IMR-90 (cell line): ENCODE measurements around the gene HORMAD2. TPM values are rescaled to one million over a fixed set of nuclear protein-coding genes. Genes with fewer than 3 reads are reported as not detected.

Experiments
- ATAC-seq: fragments of 200-7000 bp; cut with Tn5 transposase; 2 replicates; pipeline ENCODE4 v1.9.1; 2020; ENCODE audit warnings: low read depth, mild to moderate bottlenecking, moderate library complexity
- BruUV-seq: library from RNA; stranded (reverse); fragments of 400-500 nt; replicated peaks from 2 replicates; lab custom pipeline; 2021; lab: Mats Ljungman, UMichigan
- CTCF ChIA-PET: fragments of 300-600 bp; formaldehyde crosslinking; extraction: SDS; loops from one replicate; lab custom pipeline; 2021; ENCODE audit warnings: antibody characterized with exemption; lab: Yijun Ruan, JAX
- POLR2A ChIA-PET: fragments of 300-600 bp; sonication (Branson Sonifier 250); formaldehyde crosslinking; loops from one replicate; lab custom pipeline; 2022; ENCODE audit warnings: antibody characterized with exemption; ENCODE audit not compliant: unreplicated experiment; lab: Charles Lee
- DNase-seq: peaks from one replicate; pipeline ENCODE4 v3.0.0; 2013
- H2AFZ ChIP-seq: replicated peaks from 2 replicates; pipeline ENCODE3; 2013; ENCODE audit warnings: low read length, mild to moderate bottlenecking; ENCODE audit not compliant: poor library complexity
- H2AK5ac ChIP-seq: 2 replicates; pipeline ENCODE4 v1.6.1; 2013; ENCODE audit warnings: low read depth, low read length, inconsistent platforms
- H2AK9ac ChIP-seq: replicated peaks from 2 replicates; pipeline ENCODE3; 2013; ENCODE audit warnings: mild to moderate bottlenecking, low read depth, low read length, moderate library complexity; ENCODE audit not compliant: poor library complexity
- H2BK120ac ChIP-seq: 2 replicates; pipeline ENCODE4 v1.6.1; 2013; ENCODE audit warnings: low read depth, low read length, inconsistent platforms
- H2BK15ac ChIP-seq: 3 replicates; pipeline ENCODE4 v1.6.1; 2013; ENCODE audit warnings: low read depth, low read length, inconsistent platforms
- H2BK20ac ChIP-seq: 2 replicates; pipeline ENCODE4 v1.6.1; 2013; ENCODE audit warnings: low read depth, mild to moderate bottlenecking, inconsistent platforms, low read length, moderate library complexity
- H2BK5ac ChIP-seq: 2 replicates; pipeline ENCODE4 v1.6.1; 2013; ENCODE audit warnings: mild to moderate bottlenecking, low read depth, low read length, inconsistent platforms; ENCODE audit not compliant: poor library complexity, severe bottlenecking
- H3K14ac ChIP-seq: replicated peaks from 2 replicates; pipeline ENCODE4 v1.6.1; 2013; ENCODE audit warnings: low read depth, low read length, inconsistent platforms
- H3K18ac ChIP-seq: 2 replicates; pipeline ENCODE4 v1.6.1; 2013; ENCODE audit warnings: low read depth, low read length, control low read depth
- H3K23ac ChIP-seq: 2 replicates; pipeline ENCODE4 v1.6.1; 2013; ENCODE audit warnings: low read depth, low read length, inconsistent platforms
- H3K27ac ChIP-seq: 2 replicates; pipeline ENCODE4 v1.5.1; 2013; ENCODE audit warnings: mild to moderate bottlenecking, control low read depth, low read length; ENCODE audit not compliant: insufficient read depth
- H3K27me3 ChIP-seq: 2 replicates; pipeline ENCODE4 v1.6.1; 2013; ENCODE audit warnings: low read length; ENCODE audit not compliant: control insufficient read depth, insufficient read depth
- H3K36me3 ChIP-seq: 2 replicates; pipeline ENCODE4 v1.6.1; 2013; ENCODE audit warnings: low read length, mixed read lengths; ENCODE audit not compliant: control insufficient read depth, insufficient read depth
- H3K4ac ChIP-seq: 2 replicates; pipeline ENCODE4 v1.6.1; 2013; ENCODE audit warnings: low read depth, low read length, inconsistent platforms
- H3K4me1 ChIP-seq: 2 replicates; pipeline ENCODE4 v1.6.1; 2013; ENCODE audit warnings: low read length, mixed read lengths; ENCODE audit not compliant: control insufficient read depth, insufficient read depth
- H3K4me2 ChIP-seq: 2 replicates; pipeline ENCODE4 v1.6.1; 2013; ENCODE audit warnings: low read depth, mild to moderate bottlenecking, control low read depth, low read length, moderate library complexity
- H3K4me3 ChIP-seq: 2 replicates; pipeline ENCODE4 v1.5.1; 2013; ENCODE audit warnings: low read depth, mild to moderate bottlenecking, control low read depth, low read length, moderate library complexity; ENCODE audit not compliant: insufficient read depth
- H3K56ac ChIP-seq: 2 replicates; pipeline ENCODE4 v1.6.1; 2013; ENCODE audit warnings: low read length, inconsistent platforms; ENCODE audit not compliant: insufficient read depth; ENCODE audit errors: extremely low read depth
- H3K79me1 ChIP-seq, 2 experiments: 2 replicates each; pipeline ENCODE4 v1.6.1; 2013; ENCODE audit warnings: low read length in 2 of 2, inconsistent platforms in 1 of 2, low read depth in 1 of 2
- H3K9ac ChIP-seq: 2 replicates; pipeline ENCODE4 v1.6.1; 2013; ENCODE audit warnings: low read depth, low read length, control low read depth
- H3K9me1 ChIP-seq: 2 replicates; pipeline ENCODE4 v1.6.1; 2013; ENCODE audit warnings: low read length, inconsistent platforms; ENCODE audit not compliant: insufficient read depth
- H3K9me3 ChIP-seq: 2 replicates; pipeline ENCODE4 v1.6.1; 2013; ENCODE audit warnings: low read length; ENCODE audit not compliant: control insufficient read depth, insufficient read depth
- H4K20me1 ChIP-seq: 2 replicates; pipeline ENCODE4 v1.6.1; 2013; ENCODE audit warnings: low read length, inconsistent platforms; ENCODE audit not compliant: insufficient read depth
- H4K5ac ChIP-seq: 2 replicates; pipeline ENCODE4 v1.6.1; 2013; ENCODE audit warnings: mild to moderate bottlenecking, low read depth, low read length, control low read depth
- H4K8ac ChIP-seq, 2 experiments: 2 replicates each; pipeline ENCODE4 v1.6.1; 2013; ENCODE audit warnings: low read depth in 2 of 2, low read length in 2 of 2, control low read depth in 1 of 2, inconsistent platforms in 1 of 2
- H4K91ac ChIP-seq: 2 replicates; pipeline ENCODE4 v1.6.1; 2013; ENCODE audit warnings: low read depth, low read length, inconsistent platforms; ENCODE audit not compliant: insufficient read depth
- CHD1 ChIP-seq: IDR thresholded peaks from 2 replicates; pipeline ENCODE4 v1.6.1; 2012; ENCODE audit warnings: low read depth, low read length, improper control_type of control experiment
- CTCF ChIP-seq: conservative IDR thresholded peaks from 2 replicates; pipeline ENCODE4 v1.5.1; 2012; ENCODE audit warnings: mild to moderate bottlenecking, low read depth, low read length, improper control_type of control experiment
- ELK1 ChIP-seq: fragments of 150-350 bp; IDR thresholded peaks from 2 replicates; pipeline ENCODE4 v1.6.1; 2016; ENCODE audit warnings: low read depth, mild to moderate bottlenecking, low read length, moderate library complexity, borderline replicate concordance
- NFE2L2 ChIP-seq: fragments of 150-350 bp; IDR thresholded peaks from 2 replicates; pipeline ENCODE4 v1.6.1; 2016; ENCODE audit warnings: low read depth, mild to moderate bottlenecking, low read length
- RAD21 ChIP-seq: IDR thresholded peaks from 2 replicates; pipeline ENCODE4 v1.6.1; 2012; ENCODE audit warnings: low read length, improper control_type of control experiment
- SMC3 ChIP-seq: fragments of 150-350 bp; IDR thresholded peaks from 2 replicates; pipeline ENCODE4 v1.6.1; 2016; ENCODE audit warnings: low read depth, mild to moderate bottlenecking, antibody characterized with exemption, low read length, moderate library complexity
- WGBS, 2 experiments: methylation state at CpG; one replicate each; pipeline versions ENCODE4 v1.1.5 to v1.1.7; 2013; ENCODE audit warnings: missing lambda C conversion rate in 2 of 2; ENCODE audit not compliant: insufficient read length in 1 of 2; ENCODE audit errors: extremely low coverage in 2 of 2; 5-methylcytosine and 5-hydroxymethylcytosine counted together
- dilution Hi-C: fragments of 300-500 bp; cut with HindIII; formaldehyde crosslinking; loops from one replicate; pipeline ENCODE4 v1.14.3; 2018; ENCODE audit warnings: low sequenced_read_pairs; ENCODE audit not compliant: unreplicated experiment
- in situ Hi-C: fragments of 300-500 bp; cut with MboI; formaldehyde crosslinking; loops from 3 replicates; pipeline ENCODE4 v1.14.3; 2019; ENCODE audit warnings: low sequenced_read_pairs, inconsistent platforms, mixed read lengths
- intact Hi-C: fragments of 100-400 bp; cut with micrococcal nuclease; formaldehyde crosslinking; loops from 2 replicates; pipeline ENCODE4 v1.10.0; 2022
- polyA plus RNA-seq, 3 experiments: library from polyadenylated mRNA; depleted of rRNA; stranded (reverse); fragments of >200 nt; gene quantifications; 2 replicates each; pipeline ENCODE4 v1.2.3, GENCODE V29; 2012; ENCODE audit warnings: low replicate concordance in 1 of 3
- total RNA-seq: library from RNA; depleted of rRNA; stranded (reverse); fragments of >200 nt; gene quantifications from 2 replicates; pipeline ENCODE4 v1.2.3, GENCODE V29; 2012

HORMAD2 gene
- total and polyA plus RNA-seq, 2 of the 4 experiments (the other 2 are of a cell fraction) = not detected

- peak overlapping the region; percentile 99 for H2BK20ac ChIP-seq
- H3K79me1 ChIP-seq = no peaks in the 10 kb centered on the region
- H2BK120ac ChIP-seq = peak overlapping the region; percentile 98
- ATAC-seq = no peak
- H3K23ac ChIP-seq = peak overlapping the region; percentile 67; the same call in 1 of the 2 replicates
- no peaks in the 10 kb centered on the region for H3K27me3 ChIP-seq
- H2BK5ac ChIP-seq = peak overlapping the region; percentile 99
- no peaks in the 10 kb centered on the region for H3K36me3 ChIP-seq
- H3K4ac ChIP-seq = peak overlapping the region; percentile 88
- H3K9me3 ChIP-seq = no peaks in the 10 kb centered on the region
- H4K20me1 ChIP-seq = peaks cover 4% of the 10 kb centered on the region; the same call in 1 of the 2 replicates
- no TSS peak for BruUV-seq
- H3K9ac ChIP-seq = no peak overlapping the region
- dilution Hi-C loops (no loop called here), intact Hi-C loops (no loop called here), in situ Hi-C loops (no loop called here)
- peaks cover 30% of the 10 kb centered on the region for H3K4me1 ChIP-seq
- H2AK9ac ChIP-seq = peak overlapping the region; percentile 50
- DNase-seq = no peak
- H4K5ac ChIP-seq = peak overlapping the region; percentile 92
- H3K9me1 ChIP-seq = peaks cover 13% of the 10 kb centered on the region
- H2AK5ac ChIP-seq = peak overlapping the region; percentile 97
- peak overlapping the region; percentile 73 for H3K27ac ChIP-seq
- no peak overlapping the region; the same call in 1 of the 2 replicates for H3K56ac ChIP-seq
- H4K91ac ChIP-seq = peak overlapping the region; percentile 95
- no peak overlapping the region for H2AFZ ChIP-seq
- no peak overlapping the region for H3K4me3 ChIP-seq
- ChIA-PET CTCF (no interaction called here), POLR2A (no interaction called here)
- TF ChIP-seq NFE2L2 (no peak), ELK1 (no peak), RAD21 (no peak), CTCF (no peak), SMC3 (no peak), CHD1 (no peak)
- WGBS, 2 experiments = no CpG with 5 or more reads among the region's 3 CpGs
- H3K14ac ChIP-seq = peak overlapping the region; percentile 95
- peak overlapping the region; percentile 96 for H2BK15ac ChIP-seq
- peak overlapping the region; percentile 87 to 89 for H4K8ac ChIP-seq
- no peak overlapping the region for H3K4me2 ChIP-seq
- H3K18ac ChIP-seq = peak overlapping the region; percentile 70
Observed at GRCh38 chr22:30193031-30193775, 112.9 kb downstream of the HORMAD2 start.
